NCI-H2196 (cell line): ENCODE data around the gene FAXDC2.
"Not testable (repeated sequence)": the region's sequence is repeated elsewhere in the genome, so short reads cannot be mapped to it uniquely, and the experiment has no call there.

Experiments
- DNase-seq: peaks from one replicate; lab custom pipeline; 2025; ENCODE audit not compliant: unreplicated experiment; lab: John Stamatoyannopoulos, UW

Gene FAXDC2

GRCh38 chr5:154830596-154830995 is 19.8 kb downstream of the FAXDC2 start:
- DNase-seq: no peak

- no peak for DNase-seq
These were observed 20.2 kb downstream of the FAXDC2 start for GRCh38 chr5:154830219-154830595.

GRCh38 chr5:154829589-154830218 is 20.7 kb downstream of the FAXDC2 start:
- DNase-seq: peak; percentile 59

GRCh38 chr5:154829181-154829588 is 21.2 kb downstream of the FAXDC2 start:
- DNase-seq: peak; percentile 49

GRCh38 chr5:154824070-154824469 is 26.3 kb downstream of the FAXDC2 start:
- no peak for DNase-seq

GRCh38 chr5:154823605-154824004 is 26.8 kb downstream of the FAXDC2 start:
- DNase-seq: no peak

- not testable (repeated sequence) for DNase-seq
These were observed 27.5 kb downstream of the FAXDC2 start for GRCh38 chr5:154822896-154823295.

GRCh38 chr5:154820383-154820782 is 30.0 kb downstream of the FAXDC2 start:
- no peak for DNase-seq

- no peak for DNase-seq
These were observed 30.9 kb downstream of the FAXDC2 start for GRCh38 chr5:154819546-154819945.

GRCh38 chr5:154818471-154819116 is 31.8 kb downstream of the FAXDC2 start:
- DNase-seq: no peak

GRCh38 chr5:154817815-154818214 is 32.6 kb downstream of the FAXDC2 start:
- DNase-seq: no peak

- DNase-seq: no peak
These were observed 33.4 kb downstream of the FAXDC2 start for GRCh38 chr5:154816891-154817492.

- no peak for DNase-seq
These were observed 34.6 kb downstream of the FAXDC2 start for GRCh38 chr5:154815684-154816247.

- DNase-seq: no peak
These were observed 35.4 kb downstream of the FAXDC2 start for GRCh38 chr5:154815025-154815424.

- DNase-seq: no peak
These were observed 36.7 kb downstream of the FAXDC2 start for GRCh38 chr5:154813736-154814135.

- DNase-seq: no peak
These were observed 37.2 kb downstream of the FAXDC2 start for GRCh38 chr5:154813158-154813557.

- peak; percentile 60 for DNase-seq
These were observed 38.5 kb downstream of the FAXDC2 start for GRCh38 chr5:154811653-154812465.

- DNase-seq: no peak
These were observed 39.2 kb downstream of the FAXDC2 start for GRCh38 chr5:154811239-154811638.

- no peak for DNase-seq
These were observed 44.2 kb downstream of the FAXDC2 start for GRCh38 chr5:154806176-154806575.

GRCh38 chr5:154802050-154802449 is 48.4 kb downstream of the FAXDC2 start:
- no peak for DNase-seq

- DNase-seq: no peak
These were observed 49.3 kb downstream of the FAXDC2 start for GRCh38 chr5:154801083-154801482.
